Lower leg skin (tissue), 4 donors: ENCODE data around the gene CDH23. TPM values are rescaled to one million over a fixed set of nuclear protein-coding genes. Genes with fewer than 3 reads are reported as not detected.

ENCODE experiments used
- DNase-seq, 2 donors: peaks; one replicate each; pipeline ENCODE4 v3.0.0-alpha.2; 2019; ENCODE audit warnings: low spot score in 2 of 2
- H3K4me3 ChIP-seq: fragments of 200-600 bp; sonication (generic); 2 replicates; pipeline ENCODE4 v1.5.1; 2017; ENCODE audit warnings: mild to moderate bottlenecking, low read depth; ENCODE audit not compliant: poor library complexity, severe bottlenecking
- POLR2A ChIP-seq, 2 donors: fragments of 450-650 bp; IDR thresholded peaks; one replicate each; pipeline ENCODE4 v1.6.1; 2016 to 2017; ENCODE audit warnings: antibody characterized with exemption in 2 of 2, mild to moderate bottlenecking in 1 of 2, moderate library complexity in 1 of 2
- WGBS, 2 donors: methylation state at CpG; one replicate each; pipeline ENCODE4 v1.1.5; 2018; 5-methylcytosine and 5-hydroxymethylcytosine counted together
- intact Hi-C: fragments of 100-400 bp; cut with DNase I; formaldehyde crosslinking; loops from one replicate; pipeline ENCODE4 v1.15.0; 2023; ENCODE audit warnings: low total_unique reads
- total RNA-seq, 4 donors: library from RNA; depleted of rRNA; stranded (reverse); fragments of >200 nt; gene quantifications; one replicate each; pipeline ENCODE4 v1.1.0, GENCODE V29; 2016
- TF ChIP-seq, protein P1 (sequence below), 3 donors: fragments of 450-650 bp; IDR thresholded peaks; one replicate each; pipeline ENCODE4 v1.5.1; 2016; ENCODE audit warnings: antibody characterized with exemption in 3 of 3, mild to moderate bottlenecking in 3 of 3, moderate library complexity in 2 of 3

The CDH23 gene
- total RNA-seq, 4 donors from 2014 or later: 1.7 to 9.2 (median 2.6) TPM

DNA sequence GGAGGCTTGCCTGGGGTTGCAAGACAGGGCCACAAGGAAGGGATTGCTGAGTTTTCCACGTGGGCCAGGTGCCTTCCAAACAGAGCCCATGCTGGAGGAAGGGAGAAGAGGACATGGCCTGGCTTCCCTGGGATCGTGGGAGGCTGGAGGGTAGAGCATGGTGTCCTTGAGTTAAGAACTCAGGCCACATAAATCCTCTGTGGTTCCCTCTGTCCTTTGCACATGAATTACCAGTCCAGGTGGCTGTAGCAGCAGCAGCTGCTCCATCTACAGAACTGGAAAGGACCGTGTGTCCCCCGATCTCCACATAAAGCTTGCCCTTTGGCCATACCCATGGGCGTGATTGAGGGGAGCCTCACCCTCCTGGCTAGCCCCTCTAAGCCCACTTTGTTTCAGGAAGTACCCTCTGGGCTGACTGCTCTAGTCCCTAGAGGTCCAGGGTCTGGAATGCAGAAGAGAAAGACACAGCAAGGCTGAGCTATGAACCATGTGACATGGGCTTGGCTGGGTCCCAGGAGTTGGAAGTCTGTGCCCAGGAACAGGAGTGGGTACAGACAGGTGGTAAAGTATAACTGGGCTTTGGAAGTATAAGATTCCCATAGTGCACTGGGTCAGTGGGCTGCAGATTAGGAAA is 237.9 kb downstream of the CDH23 start:
- no peak for DNase-seq
- no peak overlapping the region for H3K4me3 ChIP-seq
- WGBS, 2 donors: 77 to 83% methylated on average over 5 of the region's 5 CpGs
- no peak for TF ChIP-seq POLR2A (IDR thresholded peaks at IDR 0.05)
- TF ChIP-seq, protein P1, sequence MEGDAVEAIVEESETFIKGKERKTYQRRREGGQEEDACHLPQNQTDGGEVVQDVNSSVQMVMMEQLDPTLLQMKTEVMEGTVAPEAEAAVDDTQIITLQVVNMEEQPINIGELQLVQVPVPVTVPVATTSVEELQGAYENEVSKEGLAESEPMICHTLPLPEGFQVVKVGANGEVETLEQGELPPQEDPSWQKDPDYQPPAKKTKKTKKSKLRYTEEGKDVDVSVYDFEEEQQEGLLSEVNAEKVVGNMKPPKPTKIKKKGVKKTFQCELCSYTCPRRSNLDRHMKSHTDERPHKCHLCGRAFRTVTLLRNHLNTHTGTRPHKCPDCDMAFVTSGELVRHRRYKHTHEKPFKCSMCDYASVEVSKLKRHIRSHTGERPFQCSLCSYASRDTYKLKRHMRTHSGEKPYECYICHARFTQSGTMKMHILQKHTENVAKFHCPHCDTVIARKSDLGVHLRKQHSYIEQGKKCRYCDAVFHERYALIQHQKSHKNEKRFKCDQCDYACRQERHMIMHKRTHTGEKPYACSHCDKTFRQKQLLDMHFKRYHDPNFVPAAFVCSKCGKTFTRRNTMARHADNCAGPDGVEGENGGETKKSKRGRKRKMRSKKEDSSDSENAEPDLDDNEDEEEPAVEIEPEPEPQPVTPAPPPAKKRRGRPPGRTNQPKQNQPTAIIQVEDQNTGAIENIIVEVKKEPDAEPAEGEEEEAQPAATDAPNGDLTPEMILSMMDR (IDR thresholded peaks at IDR 0.05): no peak
- intact Hi-C loops: no loop called here

DNA sequence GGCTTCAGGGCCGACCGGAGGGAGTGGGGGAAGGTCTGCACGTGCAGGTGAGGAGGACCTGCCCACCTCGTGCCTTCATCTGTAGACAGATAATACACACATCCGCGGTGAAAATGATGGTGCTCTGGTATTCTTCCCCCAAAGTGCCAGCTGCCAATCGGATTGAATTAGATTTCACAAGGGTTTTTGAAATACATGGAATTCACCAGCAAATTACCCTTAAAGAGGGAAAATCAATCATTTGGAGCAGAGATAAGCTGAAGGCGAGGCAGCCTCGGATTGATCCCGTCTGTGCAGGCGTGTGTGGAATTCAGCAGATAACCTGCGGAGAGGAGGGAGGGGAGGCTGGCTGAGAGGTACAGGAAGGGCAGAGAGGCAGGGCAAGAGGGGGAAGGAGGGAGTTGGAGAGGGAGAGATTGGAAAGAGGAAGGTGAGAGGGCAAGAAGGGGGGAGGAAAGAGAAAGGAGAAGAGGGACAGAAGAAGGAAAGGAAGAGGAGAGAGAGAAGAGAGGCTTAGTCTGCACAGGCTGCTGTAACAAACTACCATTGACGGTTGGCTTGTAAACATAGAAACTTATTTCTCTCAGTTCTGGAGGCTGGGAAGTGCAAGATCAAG is 238.6 kb downstream of the CDH23 start:
- TF ChIP-seq, protein P1 (IDR thresholded peaks at IDR 0.05): no peak
- no peak for TF ChIP-seq POLR2A (IDR thresholded peaks at IDR 0.05)
- DNase-seq: no peak
- intact Hi-C loops: no loop called here
- no peak overlapping the region for H3K4me3 ChIP-seq
- 61 to 64% methylated on average over 13 of the region's 13 CpGs for WGBS, 2 donors

DNA sequence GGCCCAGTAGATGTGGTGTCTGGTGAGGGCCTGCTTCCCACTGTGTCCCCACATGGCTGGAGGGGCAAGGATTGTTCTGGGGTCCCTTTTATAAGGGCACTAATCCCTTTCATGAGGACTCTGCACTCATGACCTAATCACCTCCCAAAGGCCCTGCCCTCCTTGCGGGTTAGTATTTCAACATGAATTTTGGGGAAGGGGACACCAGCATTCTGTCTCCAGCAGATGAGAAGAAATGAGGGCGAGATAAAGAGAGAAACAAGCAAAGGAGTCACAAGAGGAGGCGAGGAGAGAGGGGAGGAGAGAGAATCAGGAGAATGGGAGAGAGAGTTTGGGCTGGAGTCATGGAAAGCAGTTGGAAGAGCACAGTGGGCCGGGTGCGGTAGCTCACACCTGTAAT is 239.1 kb downstream of the CDH23 start:
- intact Hi-C loops: no loop called here
- no peak for DNase-seq
- WGBS, 2 donors: 95 to 96% methylated on average over 5 of the region's 5 CpGs
- TF ChIP-seq, protein P1 (IDR thresholded peaks at IDR 0.05): no peak
- no peak for TF ChIP-seq POLR2A (IDR thresholded peaks at IDR 0.05)
- H3K4me3 ChIP-seq: no peak overlapping the region

DNA sequence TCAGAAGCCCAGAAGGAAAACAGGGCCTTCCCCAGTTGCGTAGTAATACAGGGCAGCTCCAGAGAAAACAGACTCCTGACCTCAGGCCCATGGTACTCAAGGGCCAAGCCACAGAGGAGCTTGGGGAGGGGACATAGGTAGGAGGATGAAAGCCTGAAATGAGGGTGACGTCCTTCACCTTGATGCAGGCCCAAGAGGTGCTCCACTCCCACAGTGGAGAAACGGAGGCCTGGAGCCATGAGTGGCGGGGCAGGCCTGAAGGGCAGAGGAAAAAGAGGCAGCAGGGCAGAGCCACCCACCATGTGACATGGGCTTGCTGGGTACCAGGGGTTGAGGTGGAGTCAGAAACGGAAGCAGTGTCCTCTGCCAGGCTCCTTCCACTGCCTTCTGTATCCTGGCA is 239.9 kb downstream of the CDH23 start:
- H3K4me3 ChIP-seq: no peak overlapping the region
- WGBS, 2 donors: 91 to 96% methylated on average over 5 of the region's 5 CpGs
- no peak for DNase-seq
- intact Hi-C loops: no loop called here
- TF ChIP-seq, protein P1 (IDR thresholded peaks at IDR 0.05): no peak
- TF ChIP-seq POLR2A (IDR thresholded peaks at IDR 0.05): no peak

DNA sequence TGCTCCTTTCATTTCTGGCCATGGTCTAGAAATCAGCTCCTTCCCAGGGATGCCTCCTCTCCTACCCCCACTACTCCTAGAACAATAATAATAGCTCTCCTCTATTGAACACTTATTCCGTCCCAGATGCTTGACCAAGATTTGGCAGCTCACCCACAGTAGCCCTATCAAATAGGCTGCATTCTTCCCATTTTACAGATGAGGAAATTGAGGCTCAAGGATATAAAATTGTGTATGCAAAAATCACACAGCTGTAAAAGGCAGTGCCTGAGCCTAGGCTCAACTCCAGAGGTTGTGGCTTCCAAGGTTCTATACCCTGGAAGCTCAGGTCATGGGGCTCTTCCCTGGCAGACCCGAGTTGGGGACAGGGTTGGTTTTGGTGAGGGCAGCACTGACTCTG is 240.6 kb downstream of the CDH23 start:
- 90 to 92% methylated on average over 2 of the region's 2 CpGs for WGBS, 2 donors
- no peak for DNase-seq
- intact Hi-C loops: no loop called here
- H3K4me3 ChIP-seq: no peak overlapping the region
- TF ChIP-seq, protein P1 (IDR thresholded peaks at IDR 0.05): no peak
- TF ChIP-seq POLR2A (IDR thresholded peaks at IDR 0.05): no peak
